GM12892 (cell line): ENCODE results near the gene ASCC2.

ENCODE experiments used
- POLR2A ChIP-seq: IDR thresholded peaks from 2 replicates; pipeline ENCODE4 v1.6.1; 2011; ENCODE audit warnings: low read depth, low read length, control low read depth
- TAF1 ChIP-seq: IDR thresholded peaks from 2 replicates; pipeline ENCODE4 v1.6.1; 2011; ENCODE audit warnings: low read depth, mild to moderate bottlenecking, control low read depth, low read length, borderline replicate concordance

DNA sequence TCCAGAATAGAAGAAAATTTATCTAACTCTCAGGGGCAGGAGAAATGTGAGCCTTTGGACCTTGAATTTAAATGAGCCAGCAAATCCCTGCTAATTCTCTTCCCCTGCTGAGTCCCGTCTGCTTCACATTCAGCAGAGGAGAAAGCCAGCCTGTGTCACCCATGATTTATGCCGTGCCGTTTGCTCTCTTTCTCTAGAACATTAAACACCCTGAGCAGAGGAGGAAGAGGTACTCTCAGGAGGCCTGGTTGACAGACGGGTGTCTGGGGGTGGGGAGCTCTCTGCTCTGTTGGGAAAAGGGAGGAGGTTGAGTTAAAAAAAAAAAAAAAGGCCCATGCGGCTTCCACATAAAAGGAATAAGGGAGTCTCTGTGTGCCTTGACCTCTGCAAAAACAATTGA, 33.6 kb upstream of the ASCC2 start:
- no peak for TF ChIP-seq POLR2A
- TF ChIP-seq TAF1: no peak
